GM15510 (cell line): Measurements from ENCODE around the gene SGO1.
A peak's percentile ranks its signal among the peaks of the same experiment; 100 is the strongest.

Experiments
- POLR2A ChIP-seq: IDR thresholded peaks from 3 replicates; pipeline ENCODE4 v1.6.1; 2011; ENCODE audit warnings: borderline replicate concordance; ENCODE audit not compliant: insufficient read length; ENCODE audit errors: extremely low read depth

Gene SGO1

DNA sequence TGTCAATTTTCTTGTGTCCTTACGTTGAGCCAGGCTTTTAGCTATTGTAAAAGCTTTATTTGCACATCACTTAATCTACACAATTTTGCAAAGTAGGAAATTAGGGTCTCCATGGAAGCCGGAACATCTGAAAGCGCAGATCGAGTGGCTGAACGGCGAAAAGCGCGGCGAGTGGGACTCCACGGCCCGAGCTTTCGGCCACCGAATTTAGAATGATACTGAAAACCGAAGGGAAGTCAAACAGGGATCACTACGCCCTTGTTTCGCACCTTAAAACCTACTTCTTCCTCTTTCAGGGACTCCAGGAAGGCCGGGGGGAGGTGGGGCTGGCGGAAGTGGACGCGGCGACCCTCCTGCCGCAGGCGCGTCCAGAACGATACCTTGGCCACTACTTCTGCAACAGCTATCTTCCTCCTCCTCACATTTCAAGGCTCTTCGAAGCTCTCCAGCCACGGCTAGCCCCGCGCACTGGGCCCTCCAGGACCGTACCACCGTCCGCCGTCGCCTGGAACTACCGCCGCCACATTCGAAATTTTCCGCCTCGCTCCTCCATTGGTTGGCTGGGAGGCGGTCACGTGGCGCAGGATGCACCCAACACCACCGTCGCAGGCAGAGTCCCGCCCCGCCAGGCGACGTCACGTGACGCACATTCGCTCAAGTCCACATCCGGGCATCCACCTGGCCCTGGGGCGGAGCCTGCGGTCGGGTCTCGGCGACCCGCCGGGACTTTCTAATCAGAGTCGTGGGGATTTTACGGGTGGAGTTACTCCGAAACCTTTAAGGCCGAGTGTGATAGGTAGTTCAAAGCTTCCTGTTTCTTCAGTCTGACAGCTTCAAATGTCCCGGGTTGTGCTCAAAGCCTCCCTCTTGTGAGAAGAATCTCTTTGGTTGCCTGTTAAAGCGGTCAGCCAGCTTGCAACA lies at the start of gene SGO1:
SGO1 (minus strand) TSS at position 528 of the 921 bp plus-strand sequence. CDS start 2,179 bp downstream, outside the sequence.
- TF ChIP-seq POLR2A: peak; percentile 83

- no peak for TF ChIP-seq POLR2A
Measured at GRCh38 chr3:20235796-20236195, 49.8 kb upstream of the SGO1 start.

GRCh38 chr3:20232906-20233780 lies 47.1 kb upstream of the SGO1 start:
- TF ChIP-seq POLR2A: no peak

- no peak for TF ChIP-seq POLR2A
Measured at GRCh38 chr3:20230954-20231353, 44.9 kb upstream of the SGO1 start.

DNA sequence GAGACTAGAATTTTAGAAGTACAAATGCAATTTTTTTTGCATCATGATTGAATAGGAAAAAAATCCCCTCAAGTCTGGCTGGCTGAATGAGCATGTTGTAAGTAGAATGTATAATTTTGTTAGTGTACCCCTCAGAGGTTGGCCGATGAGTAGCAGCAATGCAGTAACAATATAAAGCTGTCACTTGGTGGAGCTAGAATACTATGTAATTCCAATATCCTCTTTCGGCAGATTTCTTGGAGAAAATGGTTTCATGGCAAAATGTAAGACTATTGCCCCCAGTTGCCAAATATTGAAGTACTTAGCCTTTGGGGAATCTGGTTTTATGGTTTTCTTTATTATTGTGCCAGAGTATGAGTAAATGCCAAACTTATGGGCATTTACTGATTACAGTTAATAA lies 39.8 kb upstream of the SGO1 start:
- TF ChIP-seq POLR2A: no peak

DNA sequence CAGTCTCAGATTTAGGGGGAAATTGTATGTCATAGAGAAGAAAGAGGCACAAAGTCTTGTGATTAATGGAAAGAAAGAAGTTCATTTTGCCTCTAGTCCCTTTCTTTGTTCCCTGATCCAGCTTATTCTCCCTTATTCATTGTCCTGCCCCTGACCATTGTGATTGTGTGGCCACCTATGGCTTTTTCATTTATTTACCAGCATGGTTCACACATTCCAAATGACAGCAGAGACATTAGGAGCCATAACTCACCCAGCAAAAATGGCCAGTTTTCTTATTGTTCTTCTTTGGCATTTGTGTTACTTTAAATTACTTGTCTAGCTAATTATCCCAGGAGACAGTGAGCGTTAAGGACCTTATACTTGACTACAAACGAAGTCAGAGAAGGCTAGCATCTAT lies 36.3 kb upstream of the SGO1 start:
- no peak for TF ChIP-seq POLR2A

DNA sequence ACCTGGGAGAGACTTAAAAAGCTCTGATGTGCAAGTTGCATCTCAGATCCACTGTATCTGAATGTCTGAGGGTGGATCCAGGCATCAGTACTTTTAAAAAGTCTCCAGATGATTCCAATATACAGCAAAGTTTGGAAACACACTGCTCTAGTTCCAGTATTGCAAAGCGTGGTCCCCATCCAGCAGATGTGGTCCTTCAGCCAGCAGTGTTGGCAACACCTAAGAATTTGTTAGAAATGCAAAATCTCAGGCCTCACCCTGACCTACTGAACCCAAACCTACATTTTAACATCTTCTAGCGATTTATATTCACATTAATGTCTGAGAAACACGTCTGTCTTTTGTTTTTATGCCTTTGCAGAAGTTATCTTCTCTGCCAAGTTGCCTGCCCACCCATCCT lies 32.2 kb upstream of the SGO1 start:
- TF ChIP-seq POLR2A: no peak

- TF ChIP-seq POLR2A: no peak
Measured at GRCh38 chr3:20215636-20216035, 29.6 kb upstream of the SGO1 start.

DNA sequence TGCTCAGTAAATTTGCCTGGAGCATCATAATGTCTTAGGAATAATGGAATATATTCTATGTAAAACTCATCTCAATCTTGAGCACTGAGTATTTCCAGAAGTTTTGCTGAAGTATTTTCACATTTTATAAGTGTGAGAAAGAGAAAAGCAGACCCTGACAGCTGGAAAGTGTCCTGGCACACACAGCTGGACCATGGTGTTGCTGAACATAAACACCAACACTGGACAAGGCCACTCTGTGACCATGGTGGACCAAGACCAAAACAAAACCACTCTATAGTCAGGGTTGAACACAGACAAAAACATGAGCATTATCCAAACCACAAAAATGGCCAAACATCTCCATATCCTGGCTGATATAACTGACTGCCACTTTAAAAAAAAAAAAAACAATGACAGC lies 15.1 kb upstream of the SGO1 start:
- TF ChIP-seq POLR2A: no peak

- TF ChIP-seq POLR2A: no peak
Measured at GRCh38 chr3:20197775-20198174, 11.8 kb upstream of the SGO1 start.

DNA sequence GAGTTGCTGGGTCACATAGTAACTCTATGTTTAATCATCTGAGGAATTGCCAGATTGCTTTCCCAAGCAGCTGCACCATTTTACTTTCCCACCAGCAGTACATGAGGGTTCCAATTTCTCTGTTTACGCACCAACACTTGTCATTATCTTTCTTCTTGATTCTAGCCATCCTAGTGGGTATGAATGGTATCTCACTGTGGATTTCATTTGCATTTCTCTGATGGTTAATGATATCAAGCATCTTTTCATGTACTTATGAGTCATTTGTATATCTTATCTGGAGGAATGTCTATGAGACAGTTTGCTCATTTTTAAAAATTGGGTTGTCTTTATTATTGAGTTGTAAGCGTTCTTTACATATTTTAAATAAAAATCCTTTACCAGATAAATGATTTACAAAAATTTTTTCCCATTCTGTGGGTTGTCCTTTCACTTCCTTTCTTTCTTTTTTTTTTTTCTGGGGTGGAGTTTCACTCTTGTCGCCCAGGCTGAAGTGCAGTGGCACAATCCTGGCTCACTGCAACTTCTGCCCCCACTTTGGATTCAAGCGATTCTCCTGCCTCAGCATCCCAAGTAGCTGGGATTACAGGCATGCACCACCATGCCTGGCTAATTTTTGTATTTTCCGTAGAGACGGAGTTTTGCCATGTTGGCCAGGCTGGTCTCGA lies 8.9 kb upstream of the SGO1 start:
- TF ChIP-seq POLR2A: no peak

DNA sequence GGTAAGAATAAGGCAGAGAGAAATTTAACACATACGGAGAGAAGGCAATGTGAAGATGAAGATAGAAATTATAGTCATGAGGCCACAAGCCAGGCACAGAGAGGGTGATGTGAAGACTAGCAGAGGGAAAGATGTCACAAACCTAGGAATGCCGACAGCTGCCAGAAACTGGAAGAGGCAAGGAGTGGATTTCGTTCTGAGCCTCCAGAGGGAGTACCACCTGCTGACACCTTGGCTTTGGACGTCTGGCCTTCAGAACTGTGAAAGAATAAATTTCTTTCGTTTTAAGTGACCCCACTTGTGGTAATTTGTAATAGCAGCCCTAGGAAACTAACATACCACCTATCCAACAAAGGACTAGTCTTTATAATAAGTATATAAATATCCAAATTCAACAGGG lies 5.0 kb upstream of the SGO1 start:
- no peak for TF ChIP-seq POLR2A

GRCh38 chr3:20186600-20187004 lies 596 bp upstream of the SGO1 start:
- no peak for TF ChIP-seq POLR2A

- TF ChIP-seq POLR2A: no peak
Measured at GRCh38 chr3:20185331-20185678, 701 bp downstream of the SGO1 start.

GRCh38 chr3:20182206-20182605 lies 3.8 kb downstream of the SGO1 start:
- TF ChIP-seq POLR2A: no peak
